Activated B cell treated with CpG ODN at 0.5 μM for 24 hours (primary cell): Measurements from ENCODE around the gene KIN. TPM values are rescaled to one million over a fixed set of nuclear protein-coding genes. Genes with fewer than 3 reads are reported as not detected.

ENCODE experiments used
- ATAC-seq: fragments of 200-7000 bp; cut with Tn5 transposase; one replicate; pipeline ENCODE4 v1.10.0; 2021; ENCODE audit warnings: low read depth, mild to moderate bottlenecking, moderate library complexity
- CTCF ChIA-PET: fragments of 350-600 bp; sonication (Branson Sonifier 250); formaldehyde crosslinking; loops from one replicate; lab custom pipeline; 2021; ENCODE audit warnings: antibody characterized with exemption; lab: Charles Lee
- POLR2A ChIA-PET: fragments of 350-600 bp; sonication (Branson Sonifier 250); formaldehyde crosslinking; loops from one replicate; lab custom pipeline; 2021; ENCODE audit warnings: antibody characterized with exemption; lab: Charles Lee
- DNase-seq: peaks from one replicate; pipeline ENCODE4 v3.0.0; 2022
- H3K27ac Mint-ChIP-seq: one replicate; pipeline ENCODE4 v1.8.0; 2020; ENCODE audit warnings: mixed read lengths
- H3K27me3 Mint-ChIP-seq: one replicate; pipeline ENCODE4 v1.8.0; 2021; ENCODE audit warnings: mixed read lengths
- H3K36me3 Mint-ChIP-seq: one replicate; pipeline ENCODE4 v1.8.0; 2021; ENCODE audit warnings: low read depth, mixed read lengths
- H3K4me1 Mint-ChIP-seq: one replicate; pipeline ENCODE4 v1.8.0; 2021; ENCODE audit warnings: mixed read lengths
- H3K4me3 Mint-ChIP-seq: one replicate; pipeline ENCODE4 v1.8.0; 2020; ENCODE audit warnings: mild to moderate bottlenecking, mixed read lengths
- H3K9me3 Mint-ChIP-seq: one replicate; pipeline ENCODE4 v1.8.0; 2020; ENCODE audit warnings: mixed read lengths
- CTCF ChIP-seq: fragments of 200-600 bp; IDR thresholded peaks from one replicate; pipeline ENCODE4 v1.8.0; 2022; ENCODE audit warnings: antibody characterized with exemption, mild to moderate bottlenecking
- intact Hi-C: fragments of 100-400 bp; cut with micrococcal nuclease; formaldehyde crosslinking; loops from one replicate; pipeline ENCODE4 v1.15.1; 2024
- total RNA-seq: library from RNA; stranded (reverse); gene quantifications from 2 replicates; pipeline ENCODE4 v1.2.3, GENCODE V29; 2022

KIN gene
- total RNA-seq, 1 donor from 2014 or later = 12.6 TPM

GRCh38 chr10:7744307-7744706, 43.5 kb downstream of the KIN start:
- Mint-ChIP-seq H3K27me3 (no peaks in the 10 kb centered on the region), H3K4me1 (no peaks in the 10 kb centered on the region), H3K36me3 (peaks cover 6% of the 10 kb centered on the region), H3K9me3 (no peaks in the 10 kb centered on the region), H3K27ac (no peak overlapping the region), H3K4me3 (no peak overlapping the region)
- intact Hi-C loops = no loop called here
- ATAC-seq = no peak
- no peak for TF ChIP-seq CTCF
- no peak for DNase-seq
- CTCF ChIA-PET = no interaction called here
- POLR2A ChIA-PET = no interaction called here

GRCh38 chr10:7738536-7739407, 49.0 kb downstream of the KIN start:
- CTCF ChIA-PET = no interaction called here

GRCh38 chr10:7734821-7735220, 53.0 kb downstream of the KIN start:
- POLR2A ChIA-PET = no interaction called here
- Mint-ChIP-seq H3K36me3 (no peaks in the 10 kb centered on the region), H3K4me3 (no peak overlapping the region), H3K4me1 (no peaks in the 10 kb centered on the region), H3K27me3 (peaks cover 4% of the 10 kb centered on the region), H3K9me3 (no peaks in the 10 kb centered on the region), H3K27ac (no peak overlapping the region)
- CTCF ChIA-PET = no interaction called here
- no peak for ATAC-seq
- TF ChIP-seq CTCF = no peak
- intact Hi-C loops = no loop called here
- DNase-seq = no peak

More at GRCh38 chr10:7738536-7739407, 49.0 kb downstream of the KIN start:
- POLR2A ChIA-PET = no interaction called here
- H3K36me3 Mint-ChIP-seq = peaks cover 2% of the 10 kb centered on the region
- H3K4me3 Mint-ChIP-seq = no peak overlapping the region
- H3K4me1 Mint-ChIP-seq = no peaks in the 10 kb centered on the region
- peaks cover 2% of the 10 kb centered on the region for H3K27me3 Mint-ChIP-seq
- no peak for TF ChIP-seq CTCF
- DNase-seq = no peak
- intact Hi-C loops = no loop called here
- no peak overlapping the region for H3K27ac Mint-ChIP-seq
- no peak for ATAC-seq
- H3K9me3 Mint-ChIP-seq = no peaks in the 10 kb centered on the region

- ChIA-PET CTCF (no interaction called here), POLR2A (no interaction called here)
- intact Hi-C loops = no loop called here
- Mint-ChIP-seq H3K36me3 (no peaks in the 10 kb centered on the region), H3K27ac (no peak overlapping the region), H3K4me3 (no peak overlapping the region), H3K9me3 (no peaks in the 10 kb centered on the region), H3K4me1 (no peaks in the 10 kb centered on the region), H3K27me3 (peaks cover 5% of the 10 kb centered on the region)
- no peak for ATAC-seq
- DNase-seq = no peak
- no peak for TF ChIP-seq CTCF
These were observed 64.8 kb downstream of the KIN start for GRCh38 chr10:7722927-7723529.

GRCh38 chr10:7720478-7720877, 67.3 kb downstream of the KIN start:
- no peak overlapping the region for H3K4me3 Mint-ChIP-seq
- TF ChIP-seq CTCF = no peak
- intact Hi-C loops = no loop called here
- ATAC-seq = no peak
- no peaks in the 10 kb centered on the region for H3K9me3 Mint-ChIP-seq
- DNase-seq = no peak
- CTCF ChIA-PET = no interaction called here
- H3K27ac Mint-ChIP-seq = no peak overlapping the region
- peaks cover 7% of the 10 kb centered on the region for H3K27me3 Mint-ChIP-seq
- no peaks in the 10 kb centered on the region for H3K4me1 Mint-ChIP-seq
- POLR2A ChIA-PET = no interaction called here
- H3K36me3 Mint-ChIP-seq = no peaks in the 10 kb centered on the region
